Activated CD8-positive, alpha-beta memory T cell treated with anti-CD3 and anti-CD28 coated beads for 36 hours (primary cell): ENCODE results near the gene ADGRL1. TPM values are rescaled to one million over a fixed set of nuclear protein-coding genes. Genes with fewer than 3 reads are reported as not detected.
"Not testable (repeated sequence)": the region's sequence is repeated elsewhere in the genome, so short reads cannot be mapped to it uniquely, and the experiment has no call there.

ENCODE experiments used
- CTCF ChIA-PET: fragments of 350-600 bp; sonication (Branson Sonifier 250); formaldehyde crosslinking; loops from one replicate; lab custom pipeline; 2021; ENCODE audit warnings: antibody characterized with exemption; lab: Charles Lee
- POLR2A ChIA-PET: fragments of 350-600 bp; sonication (Branson Sonifier 250); formaldehyde crosslinking; loops from one replicate; lab custom pipeline; 2021; ENCODE audit warnings: antibody characterized with exemption; lab: Charles Lee
- total RNA-seq, 2 experiments: library from RNA; stranded (reverse); gene quantifications; one replicate each; pipeline ENCODE4 v1.2.3, GENCODE V29; 2021

ADGRL1 gene
- total RNA-seq, 2 experiments from 2014 or later: 7.4 to 8.3 TPM

GRCh38 chr19:14222886-14223285 is 16.9 kb upstream of the ADGRL1 start:
- CTCF ChIA-PET: interaction anchor here (0.6 to 1.3 kb wide), 2 partner anchors 126 to 130 kb away, joined by 4 to 5 read pairs; no protein-coding TSS in a partner anchor
- POLR2A ChIA-PET: interaction anchor here (0.6 kb wide), 2 partner anchors 184 to 1041 kb away, joined by 5 to 6 read pairs; no protein-coding TSS in a partner anchor

DNA sequence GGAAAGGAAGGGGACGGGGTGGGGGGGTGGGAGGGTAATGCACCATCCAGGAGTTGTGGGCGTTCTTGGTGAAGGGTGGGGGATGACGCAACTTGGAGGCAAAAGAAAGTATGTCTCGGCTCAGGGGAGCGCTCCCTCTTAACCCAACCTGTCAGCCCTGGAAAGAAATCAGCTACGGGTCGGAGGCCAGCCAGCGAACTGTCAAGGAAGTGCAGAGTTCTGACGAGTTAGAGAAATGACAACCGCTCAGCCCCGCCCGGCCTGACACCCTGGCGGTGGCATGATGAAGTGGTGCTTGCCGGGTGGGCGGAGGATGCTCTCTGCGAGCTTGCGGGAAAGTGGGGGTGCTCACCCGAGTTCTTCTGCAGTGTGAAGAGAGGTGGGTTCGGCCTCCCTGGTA is 15.4 kb upstream of the ADGRL1 start:
- POLR2A ChIA-PET, CTCF ChIA-PET: not testable (repeated sequence)

GRCh38 chr19:14218620-14219330 is 12.8 kb upstream of the ADGRL1 start:
- POLR2A ChIA-PET: interaction anchor here (0.6 kb wide), 1 partner anchor 78 kb away, joined by 3 read pairs; no protein-coding TSS in a partner anchor
- CTCF ChIA-PET: interaction anchor here (0.8 to 1.7 kb wide), 2 partner anchors 32 to 129 kb away, joined by 3 read pairs; no protein-coding TSS in a partner anchor

DNA sequence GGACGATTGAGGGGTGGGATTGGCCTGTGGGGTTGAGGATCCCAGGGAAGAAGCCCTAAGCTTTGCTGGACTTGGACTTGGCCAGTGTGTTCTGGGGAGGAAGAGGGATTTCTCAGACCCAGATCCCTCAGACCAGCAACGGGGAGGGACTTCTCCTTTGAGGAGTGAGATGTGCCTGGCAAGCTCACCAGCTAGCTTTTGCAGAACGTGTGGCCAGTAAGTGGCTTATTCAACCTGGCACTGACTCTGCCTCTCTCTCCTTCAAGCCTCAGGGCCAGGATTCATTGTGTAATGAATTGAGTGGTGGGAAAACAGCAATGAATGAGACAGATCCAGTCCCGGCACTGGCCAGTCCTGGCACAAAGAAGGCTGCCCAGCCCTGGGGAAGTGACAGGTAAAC is 11.9 kb upstream of the ADGRL1 start:
- CTCF ChIA-PET: interaction anchor here (0.9 to 1.7 kb wide), 3 partner anchors 33 to 164 kb away, joined by 3 to 6 read pairs (median 3); partner anchors contain the start of gene ADGRE5
- POLR2A ChIA-PET: not testable (repeated sequence)

DNA sequence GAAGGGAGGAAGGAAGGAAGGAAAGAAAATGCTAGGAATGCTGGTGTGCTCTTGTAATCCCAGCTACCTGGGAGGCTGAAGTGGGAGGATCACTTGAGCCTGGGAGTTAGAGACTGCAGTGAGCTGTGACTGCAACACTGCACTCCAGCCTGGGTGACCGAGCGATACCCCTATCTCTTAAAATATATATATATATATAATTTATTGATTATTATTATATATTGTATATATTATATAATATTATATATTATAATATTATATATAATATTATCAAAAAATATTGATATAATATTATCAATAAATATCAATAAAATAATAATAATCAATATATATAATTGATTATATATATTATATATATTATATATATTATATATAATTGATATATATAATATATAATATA is 8.6 kb upstream of the ADGRL1 start:
- ChIA-PET POLR2A (no interaction called here), CTCF (interaction anchor here (0.7 kb wide), 2 partner anchors 10 to 623 kb away, joined by 3 read pairs; no protein-coding TSS in a partner anchor)

GRCh38 chr19:14210182-14210581 is 4.2 kb upstream of the ADGRL1 start:
- POLR2A ChIA-PET, CTCF ChIA-PET: not testable (repeated sequence)

- POLR2A ChIA-PET: not testable (repeated sequence)
- CTCF ChIA-PET: interaction anchor here (1.5 kb wide), 1 partner anchor 139 kb away, joined by 4 read pairs; no protein-coding TSS in a partner anchor
These were observed 3.4 kb upstream of the ADGRL1 start for GRCh38 chr19:14209401-14209800.

DNA sequence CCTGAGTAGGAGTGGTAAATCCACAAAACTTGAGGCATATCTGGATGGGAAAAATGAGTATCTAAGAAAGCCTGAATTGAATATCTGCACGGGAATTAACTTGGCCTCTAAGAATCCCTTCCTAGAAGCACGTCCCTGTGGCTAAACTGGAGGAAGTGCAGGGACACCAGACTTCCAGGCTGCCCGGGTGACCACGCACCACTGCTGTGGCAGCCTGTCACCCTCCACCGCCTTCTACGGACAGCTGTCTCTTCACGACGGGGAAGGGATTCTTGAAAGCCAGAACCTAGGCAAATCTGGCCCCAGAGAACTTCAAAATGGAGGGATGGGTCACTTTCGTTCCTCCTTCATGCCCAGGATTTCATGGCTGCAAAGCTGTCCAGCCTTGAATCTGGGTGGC is 2.5 kb upstream of the ADGRL1 start:
- CTCF ChIA-PET: interaction anchor here (1.5 kb wide), 1 partner anchor 140 kb away, joined by 4 read pairs; no protein-coding TSS in a partner anchor
- POLR2A ChIA-PET: not testable (repeated sequence)

DNA sequence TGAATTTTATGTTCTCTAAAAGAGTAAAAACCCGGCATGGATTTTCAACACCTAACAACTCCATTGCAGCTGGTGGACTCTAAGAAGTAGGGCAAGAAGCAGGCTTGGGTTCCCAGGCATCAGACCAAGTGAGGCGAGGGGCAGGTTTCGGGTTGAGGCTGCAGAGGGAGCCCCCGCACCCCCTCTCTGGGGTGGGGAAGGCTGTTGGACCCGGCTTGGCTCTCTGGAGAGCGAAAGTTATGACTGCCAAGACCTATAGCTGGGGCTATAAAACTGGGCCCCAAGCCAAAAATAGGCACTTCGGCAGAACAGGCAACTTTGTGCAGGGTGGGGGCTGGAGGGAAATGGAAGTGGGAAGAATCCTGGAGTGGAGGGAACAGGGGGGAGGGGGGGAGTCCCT is 1.8 kb upstream of the ADGRL1 start:
- CTCF ChIA-PET: interaction anchor here (1.5 kb wide), 1 partner anchor 140 kb away, joined by 4 read pairs; no protein-coding TSS in a partner anchor
- POLR2A ChIA-PET: not testable (repeated sequence)

- POLR2A ChIA-PET: not testable (repeated sequence)
- CTCF ChIA-PET: interaction anchor here (0.6 kb wide), 1 partner anchor 1012 kb away, joined by 4 read pairs; no protein-coding TSS in a partner anchor
These were observed 1.1 kb upstream of the ADGRL1 start for GRCh38 chr19:14206737-14207726.

DNA sequence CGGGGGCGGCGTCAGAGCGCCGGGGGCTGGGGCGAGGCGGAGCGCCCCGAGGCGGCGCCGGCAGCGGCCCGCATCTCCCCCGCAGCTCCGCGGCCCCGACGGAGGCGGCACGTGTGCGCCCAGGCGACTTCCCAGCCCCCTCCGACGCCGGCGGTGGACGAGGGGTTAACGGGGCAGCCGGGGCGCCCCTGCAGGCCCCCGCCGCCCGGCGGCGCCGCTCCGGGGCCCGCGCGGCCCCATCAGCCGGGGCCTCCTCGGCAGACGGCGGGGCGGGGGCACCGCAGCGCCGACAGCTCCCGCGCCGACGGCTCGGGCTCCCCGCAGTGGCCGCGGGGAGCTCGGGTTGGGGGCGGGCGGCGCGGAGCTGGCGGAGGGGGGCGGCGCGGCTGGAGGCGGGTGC is 339 bp upstream of the ADGRL1 start:
- CTCF ChIA-PET: interaction anchor here (0.6 kb wide), 1 partner anchor 1012 kb away, joined by 4 read pairs; no protein-coding TSS in a partner anchor
- POLR2A ChIA-PET: not testable (repeated sequence)

DNA sequence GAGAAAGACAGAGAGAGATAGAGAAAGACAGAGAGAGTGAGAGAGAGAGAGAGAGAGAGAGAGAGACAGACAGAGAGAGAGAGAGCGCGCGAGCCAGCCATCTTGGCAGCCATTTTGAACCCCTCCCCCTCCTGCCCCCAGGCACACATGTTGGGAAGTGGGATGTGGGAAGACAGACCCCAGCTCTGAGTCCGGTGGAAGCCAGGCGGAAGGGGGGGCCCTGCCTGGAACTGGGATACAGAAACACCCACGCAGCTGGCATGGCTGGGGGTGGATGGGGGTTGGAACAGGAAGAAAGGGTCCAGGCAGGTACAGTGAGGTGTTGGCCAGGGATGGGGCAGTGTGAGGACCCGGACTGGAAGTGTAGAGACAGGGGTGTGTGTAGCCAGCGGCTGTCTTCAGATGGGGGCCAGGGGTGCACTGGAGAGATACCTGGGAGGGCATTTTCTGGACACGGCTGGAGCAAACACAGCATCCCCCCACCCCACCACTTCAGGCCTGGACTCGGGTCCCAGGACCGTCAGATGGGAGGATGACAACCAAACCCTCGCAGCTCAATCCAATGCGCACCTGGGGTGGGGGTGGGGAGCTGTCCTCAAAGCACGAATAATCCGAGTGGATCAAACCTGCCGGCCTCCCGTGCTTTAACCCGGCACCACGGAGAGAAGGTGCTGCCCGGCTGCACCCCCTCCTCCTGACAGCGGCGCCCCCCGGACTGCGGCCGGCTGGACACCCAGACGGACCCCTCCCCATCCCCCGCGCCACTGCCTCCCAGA is 1.1 kb downstream of the ADGRL1 start:
- CTCF ChIA-PET: not testable (repeated sequence)

DNA sequence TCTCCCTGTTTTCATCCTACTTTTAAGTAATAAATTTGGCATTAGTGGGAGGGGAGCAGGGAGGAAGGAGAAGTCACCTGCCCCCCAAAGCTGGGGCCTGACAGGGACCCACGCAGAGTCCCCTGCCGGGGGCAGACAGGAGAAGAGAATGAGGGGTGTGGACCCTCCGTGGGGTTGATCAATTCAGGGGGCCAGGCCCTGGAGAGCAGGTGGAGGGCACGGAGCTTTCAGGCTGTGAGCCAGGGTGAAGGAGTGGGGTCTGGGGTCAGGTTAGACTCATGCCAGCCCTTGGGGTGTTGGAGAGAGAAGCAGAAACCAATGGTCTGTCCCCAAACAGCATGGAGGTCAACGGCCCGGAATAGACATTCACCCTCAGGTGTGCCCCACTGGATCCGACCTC is 1.8 kb downstream of the ADGRL1 start:
- CTCF ChIA-PET: not testable (repeated sequence)
- POLR2A ChIA-PET: interaction anchor here (0.6 kb wide), 1 partner anchor 101 kb away, joined by 4 read pairs; no protein-coding TSS in a partner anchor

More for the DNA sequence above, 1.1 kb downstream of the ADGRL1 start:
- POLR2A ChIA-PET: not testable (repeated sequence)

DNA sequence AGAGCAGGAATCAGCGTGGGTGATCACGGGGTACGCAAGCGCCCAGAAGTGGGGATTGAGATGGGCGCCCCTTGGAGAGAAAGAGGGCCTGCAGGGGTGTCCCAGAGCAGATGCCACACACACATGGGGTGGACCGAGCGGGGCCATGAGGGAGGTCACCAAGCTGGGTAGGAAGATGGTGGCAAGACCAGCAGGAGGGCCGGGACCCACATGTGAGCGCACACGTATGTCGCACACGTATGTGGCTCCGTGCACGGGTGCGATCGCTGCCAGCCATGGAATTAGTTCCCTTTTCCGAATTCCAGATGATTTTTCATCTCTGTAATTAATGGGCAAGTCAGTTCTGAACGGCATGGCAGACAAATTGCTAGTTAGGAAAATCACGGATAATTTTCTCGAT is 2.2 kb downstream of the ADGRL1 start:
- POLR2A ChIA-PET: interaction anchor here (0.6 kb wide), 1 partner anchor 102 kb away, joined by 4 read pairs; no protein-coding TSS in a partner anchor
- CTCF ChIA-PET: not testable (repeated sequence)

DNA sequence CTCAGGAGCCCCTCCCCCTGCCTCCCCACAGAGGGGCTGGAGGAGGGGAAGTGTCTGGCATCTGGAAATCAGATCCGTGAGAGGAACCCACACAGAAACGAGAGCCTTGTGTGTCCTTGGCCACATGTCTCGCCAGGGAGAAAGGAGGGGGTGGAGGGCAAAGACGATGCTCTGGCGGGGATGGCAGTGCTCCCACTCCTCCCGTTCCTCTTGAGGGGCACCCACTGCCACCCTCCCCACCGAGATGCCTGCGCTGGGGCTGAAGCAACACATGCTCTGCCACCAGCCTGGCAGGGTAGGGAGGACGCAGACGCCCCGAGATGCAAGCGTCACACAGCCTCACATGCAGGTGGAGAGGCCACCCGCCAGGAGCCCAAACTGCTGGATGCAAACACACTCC is 2.8 kb downstream of the ADGRL1 start:
- CTCF ChIA-PET: no interaction called here

GRCh38 chr19:14201481-14201880 is 4.5 kb downstream of the ADGRL1 start:
- POLR2A ChIA-PET, CTCF ChIA-PET: not testable (repeated sequence)

More for the DNA sequence above, 2.8 kb downstream of the ADGRL1 start:
- POLR2A ChIA-PET: no interaction called here

- POLR2A ChIA-PET: not testable (repeated sequence)
- CTCF ChIA-PET: interaction anchor here (0.6 to 2.8 kb wide), 4 partner anchors 26 to 280 kb away, joined by 3 to 22 read pairs (median 4); no protein-coding TSS in a partner anchor
These were observed 5.7 kb downstream of the ADGRL1 start for GRCh38 chr19:14200147-14200841.
